GM19397 (cell line): ENCODE data around the gene CLMN.

Experiments
- ATAC-seq: cut with Tn5 transposase; IDR thresholded peaks from one replicate; pipeline ENCODE4 v1.9.1; 2021; ENCODE audit warnings: mild to moderate bottlenecking, moderate library complexity; ENCODE audit not compliant: unreplicated experiment

The CLMN gene

GRCh38 chr14:95245334-95245733 is 74.4 kb downstream of the CLMN start:
- ATAC-seq = no peak

DNA sequence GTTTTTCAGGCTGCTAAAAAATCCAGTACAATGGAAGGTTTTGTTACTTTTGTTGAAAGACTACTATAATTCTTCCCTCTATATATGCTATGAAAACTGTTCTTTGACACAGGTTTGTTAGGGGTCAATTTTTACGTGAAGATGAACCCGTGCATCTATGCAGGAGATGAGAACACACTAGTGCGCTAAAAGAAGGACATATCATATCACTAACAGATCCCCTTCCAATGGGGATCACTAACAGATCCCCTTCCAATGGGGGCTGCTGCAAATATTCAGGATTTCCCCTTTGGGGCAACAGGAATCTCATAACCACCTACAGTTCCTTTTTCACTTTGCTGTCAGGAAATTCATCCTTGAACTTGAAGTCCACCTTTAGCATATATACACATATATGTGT is 75.1 kb downstream of the CLMN start:
- ATAC-seq = no peak

GRCh38 chr14:95242870-95243269 is 76.8 kb downstream of the CLMN start:
- ATAC-seq = no peak

- no peak for ATAC-seq
These were observed 78.6 kb downstream of the CLMN start for GRCh38 chr14:95240859-95241813.

DNA sequence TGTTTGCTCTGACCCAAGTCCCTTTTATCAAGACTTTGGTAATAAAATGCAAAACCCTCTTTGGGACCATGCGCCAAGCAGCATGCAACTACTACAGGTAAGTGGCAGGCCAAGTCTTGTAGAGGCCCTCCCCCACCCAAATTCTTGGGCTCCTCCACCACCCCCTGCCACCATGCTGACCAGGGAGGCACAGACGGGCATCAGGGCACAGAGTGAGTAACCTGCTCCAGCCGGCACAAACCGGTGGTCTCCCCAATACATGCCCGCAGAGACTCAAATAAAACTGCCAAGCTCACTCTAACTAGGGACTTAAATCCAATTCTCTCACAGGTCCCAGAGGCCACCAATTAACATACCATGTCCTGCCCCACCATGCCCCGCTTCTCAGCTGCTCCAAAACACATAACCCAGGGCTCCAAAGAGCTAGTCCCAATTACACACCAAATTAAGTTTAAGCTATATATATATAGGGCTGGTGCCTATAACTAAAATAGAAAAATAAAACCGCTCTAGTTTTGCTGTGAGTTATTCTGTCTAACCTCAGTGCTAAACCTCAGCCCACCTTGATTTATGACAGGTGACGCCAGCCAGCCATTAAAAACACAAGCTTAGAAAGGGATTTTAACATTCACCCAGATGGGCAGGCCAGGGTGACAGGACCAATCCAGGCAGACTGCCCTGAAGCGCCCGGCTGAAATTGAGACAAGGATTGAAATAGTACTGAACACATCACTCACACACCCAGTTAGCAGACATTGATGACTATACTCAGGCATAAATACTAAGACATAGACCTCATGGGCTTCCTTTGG is 81.0 kb downstream of the CLMN start:
- ATAC-seq = no peak

DNA sequence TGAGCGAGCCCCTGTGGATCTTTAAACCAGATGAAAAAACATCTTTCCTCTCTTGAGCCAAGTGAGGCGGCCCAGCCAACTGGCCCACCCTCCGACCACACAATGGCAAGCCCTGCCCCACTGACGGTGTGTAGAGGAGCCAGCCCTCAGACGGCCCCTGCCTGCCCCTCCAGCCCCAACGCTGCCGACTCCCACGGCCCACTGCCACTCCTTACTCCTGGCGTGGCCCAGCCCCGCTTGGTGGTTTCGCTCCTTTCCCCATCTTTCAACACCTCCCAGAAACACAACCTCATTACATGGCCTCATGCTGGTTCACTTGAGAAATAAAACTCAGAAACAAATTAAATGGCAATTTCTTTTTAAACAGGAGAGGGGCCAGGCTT is 81.8 kb downstream of the CLMN start:
- ATAC-seq = no peak

DNA sequence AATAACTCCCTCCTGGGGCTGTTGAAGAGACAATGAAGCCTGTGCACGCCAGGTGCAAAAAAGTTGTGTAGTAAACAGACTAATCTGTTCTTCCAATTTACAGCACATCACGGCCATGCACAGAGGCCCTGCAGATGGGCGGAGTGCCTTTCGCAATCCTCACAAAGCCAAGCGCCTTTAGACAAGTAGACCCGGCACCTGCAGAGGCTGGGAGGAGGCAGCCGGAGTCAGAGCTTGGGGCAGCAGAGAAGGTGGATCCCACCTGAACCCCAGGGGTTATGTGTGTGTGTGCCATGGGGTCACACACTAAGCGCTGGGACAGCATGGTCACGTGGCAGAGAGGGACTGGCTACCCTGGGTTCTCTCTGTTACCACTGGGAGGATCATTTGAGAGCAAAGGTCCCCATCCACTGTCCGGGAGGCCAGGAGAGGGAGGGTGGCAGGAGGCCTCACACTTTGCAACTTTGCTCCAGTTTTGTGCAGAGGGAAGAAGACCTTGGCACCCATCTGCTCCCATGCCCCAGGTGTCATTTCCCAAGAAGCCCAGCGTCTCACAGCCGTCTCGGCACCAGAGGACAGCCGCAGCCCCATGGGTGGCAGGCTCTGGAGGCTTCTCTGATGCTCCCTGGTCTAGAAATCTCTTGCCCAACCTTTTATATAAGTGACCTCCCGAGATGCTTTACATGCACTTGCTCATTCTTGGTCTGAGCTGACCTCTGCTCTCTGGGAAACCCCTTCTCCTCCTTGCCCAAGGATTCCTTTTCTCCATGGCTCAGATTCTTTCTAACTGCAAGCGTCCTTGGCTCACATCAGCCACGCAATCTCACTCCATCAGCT is 82.4 kb downstream of the CLMN start:
- ATAC-seq = no peak

- ATAC-seq = no peak
These were observed 83.5 kb downstream of the CLMN start for GRCh38 chr14:95236221-95236620.

GRCh38 chr14:95235767-95236166 is 83.9 kb downstream of the CLMN start:
- ATAC-seq = no peak

DNA sequence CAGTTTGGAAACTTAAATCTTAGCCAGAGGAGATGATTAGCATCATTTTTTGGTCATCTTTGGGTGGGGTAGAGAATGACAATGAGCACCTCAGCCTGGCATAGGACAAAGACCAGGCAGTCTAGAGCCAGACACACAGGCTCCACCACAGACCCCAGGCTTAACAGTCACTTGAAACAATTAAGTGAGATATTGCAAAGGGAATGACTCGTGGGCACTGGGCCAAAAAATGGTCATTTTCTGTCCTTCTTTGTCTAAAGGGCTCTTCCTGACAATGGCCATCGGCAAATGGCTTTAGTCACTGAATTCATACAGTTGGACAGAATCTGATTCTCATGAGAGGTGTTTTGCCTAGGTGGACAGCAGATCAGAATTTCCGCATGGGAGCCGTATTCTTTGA is 84.4 kb downstream of the CLMN start:
- no peak for ATAC-seq

- ATAC-seq = no peak
These were observed 85.3 kb downstream of the CLMN start for GRCh38 chr14:95234426-95234825.

GRCh38 chr14:95233702-95234241 is 85.9 kb downstream of the CLMN start:
- ATAC-seq = peak; percentile 95

GRCh38 chr14:95232894-95233584 is 86.7 kb downstream of the CLMN start:
- ATAC-seq = no peak

DNA sequence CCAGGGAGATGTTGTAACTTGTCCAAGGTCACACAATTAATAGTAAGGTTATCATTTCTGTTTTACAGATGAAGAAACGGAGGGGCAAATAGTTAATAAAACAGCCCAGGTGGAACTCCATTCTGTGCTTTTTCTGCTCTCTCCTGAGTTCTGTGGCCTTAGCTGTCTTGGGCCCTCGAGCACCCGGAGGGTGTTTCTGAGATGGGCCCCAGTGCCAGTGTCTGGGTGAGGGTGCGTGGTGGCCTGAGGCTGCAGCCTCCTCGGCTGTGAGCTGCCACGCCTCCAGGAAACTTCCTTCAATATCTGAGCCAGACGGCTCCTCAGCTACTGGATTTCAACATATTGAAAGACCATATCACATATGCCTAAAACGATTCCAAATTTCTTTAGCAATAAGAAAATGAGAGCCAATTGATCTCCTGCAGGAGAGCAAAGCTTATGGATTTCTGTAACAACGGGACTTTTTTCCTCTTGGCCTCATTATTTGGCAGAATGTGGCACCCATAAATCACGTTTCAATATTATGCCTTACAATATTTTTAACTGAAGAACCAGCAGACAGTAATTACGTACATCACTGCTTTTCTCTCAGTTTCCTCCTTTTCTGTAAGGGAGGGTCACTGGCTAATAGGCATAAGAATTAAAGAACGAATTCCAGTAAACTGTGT is 87.6 kb downstream of the CLMN start:
- no peak for ATAC-seq

DNA sequence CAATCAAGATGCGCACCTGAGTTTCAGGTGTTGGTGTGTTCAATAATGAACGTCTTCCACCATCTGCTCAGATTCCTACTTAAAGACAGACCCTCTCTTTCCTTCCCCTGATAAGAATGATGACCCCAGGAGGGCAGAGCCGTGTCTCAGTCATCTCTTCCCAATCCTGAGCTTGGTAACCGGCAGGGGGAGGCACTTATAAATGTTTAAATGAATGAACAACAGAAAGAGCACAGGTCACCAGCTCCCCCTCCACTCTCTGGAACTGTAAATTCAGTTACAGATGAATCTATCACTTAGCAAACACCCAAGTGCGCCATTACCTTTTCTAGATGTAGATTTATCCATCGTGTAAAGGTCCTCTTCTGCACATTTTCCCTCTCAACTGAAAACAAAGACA is 90.0 kb downstream of the CLMN start:
- no peak for ATAC-seq

GRCh38 chr14:95228240-95228639 is 91.5 kb downstream of the CLMN start:
- ATAC-seq = no peak

GRCh38 chr14:95227279-95227860 is 92.3 kb downstream of the CLMN start:
- no peak for ATAC-seq

- no peak for ATAC-seq
These were observed 92.9 kb downstream of the CLMN start for GRCh38 chr14:95226801-95227200.

- no peak for ATAC-seq
These were observed 94.3 kb downstream of the CLMN start for GRCh38 chr14:95225251-95225887.
